Panc1 (cell line): ENCODE results near the gene PPIP5K1.

Experiments used
- POLR2AphosphoS5 ChIP-seq: IDR thresholded peaks from 2 replicates; pipeline ENCODE4 v1.6.1; 2012; ENCODE audit warnings: mild to moderate bottlenecking, low read depth, low read length, moderate library complexity
- SIN3A ChIP-seq: IDR thresholded peaks from 2 replicates; pipeline ENCODE4 v1.6.1; 2012; ENCODE audit warnings: low read depth, mild to moderate bottlenecking, low read length, moderate library complexity, borderline replicate concordance; ENCODE audit not compliant: insufficient read depth
- TF ChIP-seq, protein P1 (sequence below): fragments of 450-650 bp; IDR thresholded peaks from 2 replicates; pipeline ENCODE4 v1.5.1; 2017; ENCODE audit warnings: mild to moderate bottlenecking
- TF ChIP-seq, protein P2 (sequence below), 2 experiments: IDR thresholded peaks; 2 replicates each; pipeline ENCODE4 v1.6.1; 2011 to 2012; ENCODE audit warnings: low read depth in 2 of 2, control low read depth in 1 of 2, low read length in 1 of 2, mild to moderate bottlenecking in 1 of 2, moderate library complexity in 1 of 2; ENCODE audit not compliant: insufficient read depth in 1 of 2

DNA sequence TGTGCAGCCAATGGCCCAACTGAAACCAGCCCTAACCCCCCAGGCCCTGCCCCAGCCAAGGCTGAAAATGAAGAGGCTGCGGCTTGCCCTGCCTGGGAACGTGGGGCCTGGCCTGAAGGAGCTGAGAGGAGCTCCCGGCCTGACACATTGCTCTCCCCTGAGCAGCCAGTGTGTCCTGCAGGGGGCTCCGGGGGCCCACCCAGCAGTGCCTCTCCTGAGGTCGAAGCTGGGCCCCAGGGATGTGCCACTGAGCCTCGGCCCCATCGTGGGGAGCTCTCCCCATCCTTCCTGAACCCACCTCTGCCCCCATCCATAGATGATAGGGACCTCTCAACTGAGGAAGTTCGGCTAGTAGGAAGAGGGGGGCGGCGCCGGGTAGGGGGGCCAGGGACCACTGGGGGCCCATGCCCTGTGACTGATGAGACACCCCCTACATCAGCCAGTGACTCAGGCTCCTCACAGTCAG is 61.4 kb downstream of the PPIP5K1 start:
- TF ChIP-seq, protein P1, sequence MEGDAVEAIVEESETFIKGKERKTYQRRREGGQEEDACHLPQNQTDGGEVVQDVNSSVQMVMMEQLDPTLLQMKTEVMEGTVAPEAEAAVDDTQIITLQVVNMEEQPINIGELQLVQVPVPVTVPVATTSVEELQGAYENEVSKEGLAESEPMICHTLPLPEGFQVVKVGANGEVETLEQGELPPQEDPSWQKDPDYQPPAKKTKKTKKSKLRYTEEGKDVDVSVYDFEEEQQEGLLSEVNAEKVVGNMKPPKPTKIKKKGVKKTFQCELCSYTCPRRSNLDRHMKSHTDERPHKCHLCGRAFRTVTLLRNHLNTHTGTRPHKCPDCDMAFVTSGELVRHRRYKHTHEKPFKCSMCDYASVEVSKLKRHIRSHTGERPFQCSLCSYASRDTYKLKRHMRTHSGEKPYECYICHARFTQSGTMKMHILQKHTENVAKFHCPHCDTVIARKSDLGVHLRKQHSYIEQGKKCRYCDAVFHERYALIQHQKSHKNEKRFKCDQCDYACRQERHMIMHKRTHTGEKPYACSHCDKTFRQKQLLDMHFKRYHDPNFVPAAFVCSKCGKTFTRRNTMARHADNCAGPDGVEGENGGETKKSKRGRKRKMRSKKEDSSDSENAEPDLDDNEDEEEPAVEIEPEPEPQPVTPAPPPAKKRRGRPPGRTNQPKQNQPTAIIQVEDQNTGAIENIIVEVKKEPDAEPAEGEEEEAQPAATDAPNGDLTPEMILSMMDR: no peak
- TF ChIP-seq POLR2AphosphoS5: no peak
- TF ChIP-seq, protein P2, sequence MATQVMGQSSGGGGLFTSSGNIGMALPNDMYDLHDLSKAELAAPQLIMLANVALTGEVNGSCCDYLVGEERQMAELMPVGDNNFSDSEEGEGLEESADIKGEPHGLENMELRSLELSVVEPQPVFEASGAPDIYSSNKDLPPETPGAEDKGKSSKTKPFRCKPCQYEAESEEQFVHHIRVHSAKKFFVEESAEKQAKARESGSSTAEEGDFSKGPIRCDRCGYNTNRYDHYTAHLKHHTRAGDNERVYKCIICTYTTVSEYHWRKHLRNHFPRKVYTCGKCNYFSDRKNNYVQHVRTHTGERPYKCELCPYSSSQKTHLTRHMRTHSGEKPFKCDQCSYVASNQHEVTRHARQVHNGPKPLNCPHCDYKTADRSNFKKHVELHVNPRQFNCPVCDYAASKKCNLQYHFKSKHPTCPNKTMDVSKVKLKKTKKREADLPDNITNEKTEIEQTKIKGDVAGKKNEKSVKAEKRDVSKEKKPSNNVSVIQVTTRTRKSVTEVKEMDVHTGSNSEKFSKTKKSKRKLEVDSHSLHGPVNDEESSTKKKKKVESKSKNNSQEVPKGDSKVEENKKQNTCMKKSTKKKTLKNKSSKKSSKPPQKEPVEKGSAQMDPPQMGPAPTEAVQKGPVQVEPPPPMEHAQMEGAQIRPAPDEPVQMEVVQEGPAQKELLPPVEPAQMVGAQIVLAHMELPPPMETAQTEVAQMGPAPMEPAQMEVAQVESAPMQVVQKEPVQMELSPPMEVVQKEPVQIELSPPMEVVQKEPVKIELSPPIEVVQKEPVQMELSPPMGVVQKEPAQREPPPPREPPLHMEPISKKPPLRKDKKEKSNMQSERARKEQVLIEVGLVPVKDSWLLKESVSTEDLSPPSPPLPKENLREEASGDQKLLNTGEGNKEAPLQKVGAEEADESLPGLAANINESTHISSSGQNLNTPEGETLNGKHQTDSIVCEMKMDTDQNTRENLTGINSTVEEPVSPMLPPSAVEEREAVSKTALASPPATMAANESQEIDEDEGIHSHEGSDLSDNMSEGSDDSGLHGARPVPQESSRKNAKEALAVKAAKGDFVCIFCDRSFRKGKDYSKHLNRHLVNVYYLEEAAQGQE (IDR thresholded peaks at IDR 0.05; ENCODE audit: insufficient read depth in 1 of 2, low read depth in 2 of 2, low read length in 1 of 2): no peak
- no peak for TF ChIP-seq SIN3A
